DND-41 (cell line): ENCODE data around the gene FNDC3B.
"Not testable (repeated sequence)": the region's sequence is repeated elsewhere in the genome, so short reads cannot be mapped to it uniquely, and the experiment has no call there.

Experiments used
- ATAC-seq: fragments of 200-7000 bp; cut with Tn5 transposase; 3 replicates; pipeline ENCODE4 v1.9.1; 2021; ENCODE audit warnings: low read depth; ENCODE audit not compliant: insufficient read depth
- DNase-seq: peaks from one replicate; pipeline ENCODE4 v3.0.0-alpha.2; 2020
- H2AFZ ChIP-seq: 2 replicates; pipeline ENCODE4 v1.6.0; 2012; ENCODE audit warnings: low read depth, low read length
- H3K27ac ChIP-seq: 2 replicates; pipeline ENCODE4 v1.5.1; 2012; ENCODE audit warnings: low read length, inconsistent platforms
- H3K27me3 ChIP-seq: fragments of 200-600 bp; sonication (generic); 2 replicates; pipeline ENCODE4 v1.6.0; 2012; ENCODE audit warnings: low read length, mild to moderate bottlenecking, inconsistent platforms; ENCODE audit not compliant: insufficient read depth, poor library complexity
- H3K36me3 ChIP-seq: 2 replicates; pipeline ENCODE4 v1.5.1; 2012; ENCODE audit warnings: low read length, inconsistent platforms; ENCODE audit not compliant: insufficient read depth
- H3K4me1 ChIP-seq: 2 replicates; pipeline ENCODE4 v1.5.1; 2012; ENCODE audit warnings: mild to moderate bottlenecking, low read length; ENCODE audit not compliant: insufficient read depth
- H3K4me2 ChIP-seq: 2 replicates; pipeline ENCODE4 v1.6.0; 2012; ENCODE audit warnings: mild to moderate bottlenecking, moderate library complexity, low read length, inconsistent platforms; ENCODE audit not compliant: insufficient read depth
- H3K4me3 ChIP-seq, 2 experiments: fragments of 200-600 bp in 1 of 2; shearing (Covaris generic) in 1 of 2; 2 replicates each; pipeline ENCODE4 v1.5.1; 2012 to 2016; ENCODE audit warnings: inconsistent platforms in 2 of 2, low read length in 2 of 2, mild to moderate bottlenecking in 2 of 2, low read depth in 1 of 2, moderate library complexity in 1 of 2
- H3K79me2 ChIP-seq: 2 replicates; pipeline ENCODE4 v1.6.0; 2012; ENCODE audit warnings: low read length, inconsistent platforms; ENCODE audit not compliant: insufficient read depth
- H3K9ac ChIP-seq: 2 replicates; pipeline ENCODE4 v1.6.0; 2012; ENCODE audit warnings: low read depth, mild to moderate bottlenecking, inconsistent platforms, low read length, moderate library complexity
- H3K9me3 ChIP-seq: 2 replicates; pipeline ENCODE4 v1.5.1; 2012; ENCODE audit warnings: low read length, moderate library complexity, mild to moderate bottlenecking, inconsistent platforms; ENCODE audit not compliant: insufficient read depth, severe bottlenecking
- H4K20me1 ChIP-seq: 2 replicates; pipeline ENCODE4 v1.6.0; 2012; ENCODE audit warnings: low read length; ENCODE audit not compliant: insufficient read depth
- CTCF ChIP-seq: IDR thresholded peaks from 2 replicates; pipeline ENCODE4 v1.5.1; 2012; ENCODE audit warnings: borderline replicate concordance, low read length, moderate library complexity, mild to moderate bottlenecking; ENCODE audit not compliant: poor library complexity, severe bottlenecking; ENCODE audit errors: extremely low read depth
- EZH2 ChIP-seq: IDR thresholded peaks from 3 replicates; pipeline ENCODE4 v1.6.1; 2012; ENCODE audit warnings: borderline replicate concordance, low read depth, mild to moderate bottlenecking, moderate library complexity, low read length, inconsistent platforms; ENCODE audit not compliant: severe bottlenecking

Gene FNDC3B

DNA sequence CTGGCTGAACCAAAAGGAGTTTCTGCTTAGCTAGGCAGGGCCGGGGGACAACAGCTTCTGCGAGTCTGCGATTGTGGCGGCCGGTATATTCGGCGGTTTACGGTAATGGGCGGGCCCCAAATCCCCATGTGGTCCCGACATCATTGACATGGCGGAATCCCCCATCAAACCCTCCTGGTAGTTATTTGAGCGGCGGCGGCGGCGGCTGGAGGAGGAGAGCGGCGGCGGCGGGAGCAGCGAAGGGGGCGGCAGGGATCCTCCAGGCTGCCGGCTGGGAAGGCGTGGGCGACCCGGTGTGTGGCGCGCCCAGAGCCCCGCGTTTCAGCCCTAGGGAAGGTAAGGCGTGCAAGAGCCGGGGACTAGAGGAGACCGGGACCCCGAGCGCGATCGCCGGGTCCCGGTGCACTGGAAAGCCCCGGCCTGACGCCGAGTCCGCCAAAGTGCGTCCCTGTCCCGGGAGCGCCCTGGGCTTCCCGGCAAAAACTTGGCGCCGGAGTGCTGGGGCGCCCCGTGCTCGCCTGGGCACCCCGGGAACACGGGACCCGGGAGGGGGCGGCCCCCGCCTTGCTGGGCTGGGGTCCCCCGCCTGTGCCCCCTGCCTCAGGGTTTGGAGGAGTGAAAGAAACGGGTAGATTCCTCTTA is at the start of gene FNDC3B:
FNDC3B (plus strand) TSS at position 143 of the 642 bp plus-strand sequence. CDS start 72,902 bp downstream, outside the sequence.
- peak within 1 kb of the TSS; percentile 92 for H2AFZ ChIP-seq
- DNase-seq: peak; percentile 93
- no peaks in the 10 kb centered on the region for H3K79me2 ChIP-seq

DNA sequence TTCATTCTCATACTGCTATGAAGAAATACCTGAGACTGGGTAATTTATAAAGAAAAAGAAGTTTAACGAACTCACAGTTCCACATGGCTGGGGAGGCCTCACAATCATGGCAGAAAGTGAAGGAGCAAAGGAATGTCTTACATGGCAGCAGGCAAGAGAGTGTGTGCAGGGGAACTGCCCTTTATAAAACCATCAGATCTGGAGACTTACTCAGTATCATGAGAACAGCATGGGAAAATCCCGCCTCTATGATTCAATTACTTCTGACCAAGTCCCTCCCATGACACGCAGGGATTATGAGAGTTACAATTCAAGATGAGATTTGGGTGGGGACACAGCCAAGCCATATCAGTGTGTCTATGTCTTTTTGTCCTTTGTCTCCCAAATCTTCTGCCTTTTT is 49.1 kb upstream of the FNDC3B start:
- H3K27ac ChIP-seq, H2AFZ ChIP-seq, H3K9me3 ChIP-seq, H3K4me2 ChIP-seq, DNase-seq, ATAC-seq, H3K79me2 ChIP-seq, H3K27me3 ChIP-seq, H3K9ac ChIP-seq, H3K4me3 ChIP-seq, H4K20me1 ChIP-seq, H3K36me3 ChIP-seq, H3K4me1 ChIP-seq: not testable (repeated sequence)

More for the DNA sequence above, at the start of gene FNDC3B:
- ATAC-seq: peak; percentile 98
- no peaks in the 10 kb centered on the region for H3K9me3 ChIP-seq
- no peaks in the 10 kb centered on the region for H4K20me1 ChIP-seq
- no peaks in the 10 kb centered on the region for H3K36me3 ChIP-seq
- H3K4me2 ChIP-seq: peak within 1 kb of the TSS; percentile 91
- peak within 1 kb of the TSS; percentile 90 to 98 for H3K4me3 ChIP-seq
- no peak for TF ChIP-seq CTCF
- TF ChIP-seq EZH2: no peak
- H3K9ac ChIP-seq: peak within 1 kb of the TSS; percentile 88
- H3K4me1 ChIP-seq: peaks cover 20% of the 10 kb centered on the region
- H3K27ac ChIP-seq: peak within 1 kb of the TSS; percentile 60
- peaks cover 4% of the 10 kb centered on the region for H3K27me3 ChIP-seq

DNA sequence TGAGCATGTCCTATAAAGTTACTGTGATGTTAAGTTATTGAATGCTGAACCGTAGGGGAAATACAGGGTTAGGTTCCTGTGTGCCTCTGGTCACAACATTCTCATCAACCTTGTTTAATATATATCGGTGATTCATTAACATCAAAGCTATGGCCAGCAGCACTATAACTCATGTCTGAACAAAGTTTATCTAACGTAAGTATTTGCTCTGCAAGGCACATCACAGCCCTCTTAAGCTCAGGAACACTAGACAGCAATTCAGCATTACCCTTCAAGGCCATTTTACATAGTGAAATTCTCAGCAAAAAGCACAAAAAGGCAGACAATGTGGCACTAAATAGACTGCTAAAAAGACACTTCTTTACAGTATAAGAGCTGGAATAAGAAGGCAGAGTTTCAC is 48.2 kb upstream of the FNDC3B start:
- Histone ChIP-seq H3K27ac (no peak overlapping the region), H3K36me3 (no peaks in the 10 kb centered on the region), H3K79me2 (no peaks in the 10 kb centered on the region), H3K27me3 (peaks cover 3% of the 10 kb centered on the region), H3K4me2 (no peak overlapping the region), H3K9ac (no peak overlapping the region), H3K4me3 (no peak overlapping the region), H2AFZ (no peak overlapping the region), H3K9me3 (no peaks in the 10 kb centered on the region), H3K4me1 (no peaks in the 10 kb centered on the region), H4K20me1 (no peaks in the 10 kb centered on the region)
- no peak for DNase-seq
- no peak for ATAC-seq
- TF ChIP-seq CTCF (no peak), EZH2 (no peak)

- Histone ChIP-seq H3K9me3 (peaks cover 3% of the 10 kb centered on the region), H3K4me1 (no peaks in the 10 kb centered on the region), H3K9ac (no peak overlapping the region), H3K36me3 (no peaks in the 10 kb centered on the region), H3K27ac (no peak overlapping the region), H2AFZ (no peak overlapping the region), H4K20me1 (no peaks in the 10 kb centered on the region), H3K4me3 (no peak overlapping the region), H3K27me3 (no peaks in the 10 kb centered on the region), H3K79me2 (no peaks in the 10 kb centered on the region), H3K4me2 (no peak overlapping the region)
- TF ChIP-seq CTCF (no peak), EZH2 (no peak)
- no peak for DNase-seq
- no peak for ATAC-seq
Observed at GRCh38 chr3:171994646-171995428, 44.5 kb upstream of the FNDC3B start.
